Keratinocyte (primary cell): Measurements from ENCODE around the gene STX8. TPM values are rescaled to one million over a fixed set of nuclear protein-coding genes. Genes with fewer than 3 reads are reported as not detected.

Experiments
- DNase-seq: peaks from one replicate; pipeline ENCODE4 v3.0.0-alpha.2; 2011; ENCODE audit warnings: low read depth, missing footprints, low spot score
- FAIRE-seq: peaks from 2 replicates; lab custom pipeline; 2011; peaks lifted over from hg19 to GRCh38; lab: Jason Lieb, UNC
- H2AFZ ChIP-seq: 2 replicates; pipeline ENCODE4 v1.6.0; 2012; ENCODE audit warnings: low read length, control low read depth, inconsistent platforms; ENCODE audit not compliant: control insufficient read depth
- H3K27ac ChIP-seq: 2 replicates; pipeline ENCODE4 v1.5.1; 2011; ENCODE audit warnings: low read length; ENCODE audit not compliant: control insufficient read depth, insufficient read depth
- H3K27me3 ChIP-seq: 3 replicates; pipeline ENCODE4 v1.6.0; 2011; ENCODE audit warnings: low read length; ENCODE audit not compliant: control insufficient read depth, insufficient read depth; ENCODE audit errors: extremely low read depth
- H3K36me3 ChIP-seq, 2 experiments: 2 replicates in 1 of 2; 3 replicates in 1 of 2; pipeline ENCODE4 v1.5.1; 2011; ENCODE audit warnings: low read length in 2 of 2, mild to moderate bottlenecking in 1 of 2; ENCODE audit not compliant: control insufficient read depth in 2 of 2, insufficient read depth in 2 of 2; ENCODE audit errors: extremely low read depth in 1 of 2
- H3K4me1 ChIP-seq: 3 replicates; pipeline ENCODE4 v1.5.1; 2011; ENCODE audit warnings: low read length; ENCODE audit not compliant: control insufficient read depth, insufficient read depth; ENCODE audit errors: extremely low read depth
- H3K4me2 ChIP-seq: 3 replicates; pipeline ENCODE4 v1.6.0; 2011; ENCODE audit warnings: low read depth, low read length; ENCODE audit not compliant: control insufficient read depth, insufficient read depth; ENCODE audit errors: extremely low read depth
- H3K4me3 ChIP-seq, 3 experiments: fragments of 200-600 bp in 1 of 3; sonication (generic) in 1 of 3; 2 replicates in 2 of 3; 3 replicates in 1 of 3; pipeline ENCODE4 v1.5.1; 2011 to 2016; ENCODE audit warnings: low read length in 3 of 3, mild to moderate bottlenecking in 3 of 3, control low read depth in 2 of 3, inconsistent platforms in 1 of 3, low read depth in 1 of 3, mixed read lengths in 1 of 3, mixed run types in 1 of 3, moderate library complexity in 1 of 3; ENCODE audit not compliant: control insufficient read depth in 2 of 3, insufficient read depth in 2 of 3; ENCODE audit errors: extremely low read depth in 1 of 3
- H3K79me2 ChIP-seq: 2 replicates; pipeline ENCODE4 v1.6.0; 2012; ENCODE audit warnings: low read length; ENCODE audit not compliant: control insufficient read depth, insufficient read depth
- H3K9ac ChIP-seq: 3 replicates; pipeline ENCODE4 v1.6.0; 2011; ENCODE audit warnings: low read length; ENCODE audit not compliant: control insufficient read depth, insufficient read depth; ENCODE audit errors: extremely low read depth
- H3K9me1 ChIP-seq: 3 replicates; pipeline ENCODE4 v1.6.0; 2011; ENCODE audit warnings: low read length; ENCODE audit not compliant: control insufficient read depth, insufficient read depth; ENCODE audit errors: extremely low read depth
- H3K9me3 ChIP-seq: 2 replicates; pipeline ENCODE4 v1.5.1; 2012; ENCODE audit warnings: low read depth, low read length; ENCODE audit not compliant: control insufficient read depth
- H4K20me1 ChIP-seq: 3 replicates; pipeline ENCODE4 v1.6.0; 2011; ENCODE audit warnings: low read length; ENCODE audit not compliant: control insufficient read depth, insufficient read depth; ENCODE audit errors: extremely low read depth
- EZH2 ChIP-seq: IDR thresholded peaks from one replicate; pipeline ENCODE4 v1.6.1; 2012; ENCODE audit warnings: inconsistent platforms, mild to moderate bottlenecking, low read length, moderate library complexity
- dilution Hi-C: fragments of 300-500 bp; cut with MboI; formaldehyde crosslinking; loops from one replicate; pipeline ENCODE4 v1.7.0; 2020; ENCODE audit warnings: low sequenced_read_pairs; ENCODE audit not compliant: extremely low pct_ligation_motif_present
- polyA plus RNA-seq, 5 experiments: library from polyadenylated mRNA; depleted of rRNA in 3 of 5; stranded (reverse) in 3 of 5; stranded (forward) in 1 of 5; unstranded in 1 of 5; fragments of >200 nt; gene quantifications; 1 replicate in 1 of 5; 2 replicates in 3 of 5; 3 replicates in 1 of 5; pipeline versions ENCODE4 v1.2.1 to v1.2.3, GENCODE V29; 2011 to 2012; ENCODE audit warnings: missing spikeins in 2 of 5, low read depth in 1 of 5, low replicate concordance in 1 of 5
- TF ChIP-seq, protein P1 (sequence below), 3 experiments: IDR thresholded peaks in 1 of 3; conservative IDR thresholded peaks in 1 of 3; optimal IDR thresholded peaks in 1 of 3; 2 replicates in 2 of 3; 3 replicates in 1 of 3; pipeline versions ENCODE3 to v1.5.1; 2011; ENCODE audit warnings: low read length in 3 of 3, mild to moderate bottlenecking in 3 of 3, moderate library complexity in 2 of 3, control low read depth in 1 of 3, inconsistent platforms in 1 of 3; ENCODE audit not compliant: insufficient read depth in 2 of 3; ENCODE audit errors: extremely low read depth in 1 of 3

Gene STX8
- polyA plus RNA-seq, 1 donor (not counting 4 experiments of a cell fraction or from before 2014, with no cell fraction given) = 90.3 TPM

DNA sequence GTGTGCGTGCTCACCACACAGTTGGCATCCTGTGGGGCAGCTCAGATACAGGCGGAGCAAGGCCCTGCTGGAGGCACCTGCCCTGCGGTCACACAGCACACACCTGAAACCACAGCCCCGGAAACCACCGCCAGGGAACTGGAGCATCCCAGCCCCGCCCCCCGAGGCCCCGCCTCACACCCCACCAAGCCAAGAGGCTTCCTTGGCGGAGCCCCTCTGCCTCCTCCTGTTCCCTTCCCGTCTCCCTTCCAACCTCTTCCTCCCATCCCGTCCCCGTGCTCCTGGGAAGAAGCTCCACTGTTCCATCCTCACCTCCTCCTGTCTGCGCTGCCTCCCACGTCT is 348.9 kb downstream of the STX8 start:
- no peaks in the 10 kb centered on the region for H3K79me2 ChIP-seq
- H3K4me1 ChIP-seq = no peaks in the 10 kb centered on the region
- no peak overlapping the region for H3K9ac ChIP-seq
- no peaks in the 10 kb centered on the region for H4K20me1 ChIP-seq
- dilution Hi-C loops = no loop called here
- H3K4me2 ChIP-seq = no peak overlapping the region
- FAIRE-seq (no peak), DNase-seq (no peak)
- H3K27me3 ChIP-seq = no peaks in the 10 kb centered on the region
- no peaks in the 10 kb centered on the region for H3K9me1 ChIP-seq
- no peaks in the 10 kb centered on the region for H3K36me3 ChIP-seq
- peaks cover 3% of the 10 kb centered on the region for H3K9me3 ChIP-seq
- no peak overlapping the region for H2AFZ ChIP-seq
- H3K27ac ChIP-seq = no peak overlapping the region
- no peak for TF ChIP-seq EZH2
- TF ChIP-seq, protein P1, sequence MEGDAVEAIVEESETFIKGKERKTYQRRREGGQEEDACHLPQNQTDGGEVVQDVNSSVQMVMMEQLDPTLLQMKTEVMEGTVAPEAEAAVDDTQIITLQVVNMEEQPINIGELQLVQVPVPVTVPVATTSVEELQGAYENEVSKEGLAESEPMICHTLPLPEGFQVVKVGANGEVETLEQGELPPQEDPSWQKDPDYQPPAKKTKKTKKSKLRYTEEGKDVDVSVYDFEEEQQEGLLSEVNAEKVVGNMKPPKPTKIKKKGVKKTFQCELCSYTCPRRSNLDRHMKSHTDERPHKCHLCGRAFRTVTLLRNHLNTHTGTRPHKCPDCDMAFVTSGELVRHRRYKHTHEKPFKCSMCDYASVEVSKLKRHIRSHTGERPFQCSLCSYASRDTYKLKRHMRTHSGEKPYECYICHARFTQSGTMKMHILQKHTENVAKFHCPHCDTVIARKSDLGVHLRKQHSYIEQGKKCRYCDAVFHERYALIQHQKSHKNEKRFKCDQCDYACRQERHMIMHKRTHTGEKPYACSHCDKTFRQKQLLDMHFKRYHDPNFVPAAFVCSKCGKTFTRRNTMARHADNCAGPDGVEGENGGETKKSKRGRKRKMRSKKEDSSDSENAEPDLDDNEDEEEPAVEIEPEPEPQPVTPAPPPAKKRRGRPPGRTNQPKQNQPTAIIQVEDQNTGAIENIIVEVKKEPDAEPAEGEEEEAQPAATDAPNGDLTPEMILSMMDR (optimal IDR thresholded peaks at IDR 0.05 in 1 of 3, IDR thresholded peaks at IDR 0.05 in 1 of 3, conservative IDR thresholded peaks at IDR 0.05 in 1 of 3; ENCODE audit: extremely low read depth in 1 of 3, insufficient read depth in 2 of 3, low read length in 3 of 3) = no peak
- H3K4me3 ChIP-seq = no peak overlapping the region

DNA sequence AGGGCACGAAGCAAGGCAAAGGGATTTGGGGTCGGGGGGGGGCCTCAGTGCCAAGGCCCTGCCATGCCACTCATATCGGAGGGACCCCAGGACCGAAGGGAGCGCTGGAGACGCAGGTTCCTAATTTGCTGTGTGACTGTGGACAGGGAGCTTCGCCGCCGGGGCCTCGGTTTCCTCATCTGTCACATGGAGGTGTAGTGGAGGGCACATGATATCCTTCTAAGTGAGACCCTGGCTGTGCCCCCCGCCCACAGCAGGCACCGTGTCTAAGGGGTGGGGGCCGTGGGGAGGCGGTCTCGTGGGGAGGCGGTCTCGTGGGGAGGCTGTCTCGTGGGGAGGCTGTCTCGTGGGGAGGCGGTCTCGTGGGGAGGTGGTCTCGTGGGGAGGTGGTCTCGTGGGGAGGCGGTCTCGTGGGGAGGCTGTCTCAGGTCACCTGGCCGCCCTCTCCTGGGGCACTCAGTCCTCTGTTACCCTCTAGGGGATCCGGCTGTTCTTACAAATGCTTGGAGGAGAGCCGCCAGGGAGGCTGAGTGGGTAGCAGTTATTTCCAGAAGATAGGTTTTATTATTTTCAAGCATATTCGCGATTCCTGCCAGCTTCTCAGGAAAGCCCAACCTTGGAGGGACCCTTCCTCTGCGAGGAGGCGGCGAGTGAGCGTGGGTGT is 349.4 kb downstream of the STX8 start:
- Histone ChIP-seq H3K27me3 (no peaks in the 10 kb centered on the region), H3K4me1 (no peaks in the 10 kb centered on the region), H3K27ac (no peak overlapping the region), H3K4me2 (no peak overlapping the region), H3K4me3 (no peak overlapping the region), H3K36me3 (no peaks in the 10 kb centered on the region), H4K20me1 (no peaks in the 10 kb centered on the region), H3K9me3 (peaks cover 3% of the 10 kb centered on the region), H2AFZ (no peak overlapping the region), H3K9ac (no peak overlapping the region), H3K9me1 (no peaks in the 10 kb centered on the region), H3K79me2 (no peaks in the 10 kb centered on the region)
- no peak for DNase-seq
- FAIRE-seq = no peak
- dilution Hi-C loops = no loop called here
- TF ChIP-seq EZH2 = no peak
- TF ChIP-seq, protein P1 (optimal IDR thresholded peaks at IDR 0.05 in 1 of 3, IDR thresholded peaks at IDR 0.05 in 1 of 3, conservative IDR thresholded peaks at IDR 0.05 in 1 of 3; ENCODE audit: extremely low read depth in 1 of 3, insufficient read depth in 2 of 3, low read length in 3 of 3) = no peak
